Measurements from ENCODE around the gene PPP1R2.
"Not testable (repeated sequence)": the region's sequence is repeated elsewhere in the genome, so short reads cannot be mapped to it uniquely, and the experiment has no call there.

PPP1R2 gene

DNA sequence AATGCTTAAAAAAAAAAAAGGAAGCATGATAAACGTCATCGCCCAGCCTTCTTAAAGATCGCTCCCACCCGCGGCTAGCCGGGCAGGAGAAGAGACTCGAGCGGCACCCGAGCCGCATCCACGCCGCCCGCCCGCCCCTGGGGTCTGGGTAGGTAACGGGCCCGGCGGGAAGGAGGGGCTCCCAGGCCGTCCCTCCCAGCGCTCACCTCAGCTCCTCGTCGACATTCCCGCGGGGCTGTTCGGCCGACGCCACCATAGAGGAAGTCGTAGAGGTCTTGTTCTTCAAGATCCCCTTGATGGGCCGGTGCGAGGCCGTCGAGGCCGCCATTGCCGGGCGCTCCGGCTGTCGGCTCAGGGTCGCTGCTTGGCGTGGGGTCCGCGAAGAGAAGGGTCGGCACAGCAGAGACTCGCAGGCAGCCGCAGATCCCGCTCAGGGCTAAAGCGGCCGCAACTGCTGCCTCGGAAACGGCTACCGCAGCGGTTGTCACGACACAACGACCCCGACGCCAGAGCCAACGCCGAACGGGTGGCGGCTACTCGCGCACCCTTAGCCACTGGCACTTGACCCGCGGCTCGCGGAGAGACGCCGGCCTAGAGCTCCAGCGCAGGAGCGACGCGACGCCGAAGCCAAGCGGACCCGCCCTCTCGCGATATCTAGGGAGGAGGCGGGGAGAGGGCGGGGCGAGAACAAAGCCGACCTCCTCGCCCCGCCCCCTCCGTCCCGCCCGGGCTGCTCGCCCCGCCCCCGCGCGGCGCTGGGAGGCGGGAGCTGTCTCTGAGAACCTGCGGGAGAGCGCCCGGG, at the start of gene PPP1R2:
PPP1R2 (minus strand) TSS at position 628 of the 802 bp plus-strand sequence; CDS start at position 328, 300 bp downstream.
- Histone ChIP-seq H3F3A (ENCODE audit: insufficient read depth, low read length) (peaks cover 38% of the 10 kb centered on the region), H2AFZ (ENCODE audit: low read length) (peak within 1 kb of the TSS; percentile 53), H3K4me2 (ENCODE audit: low read depth, low read length) (peak within 1 kb of the TSS; percentile 85), H3K27me3 (replicated peaks; ENCODE audit: insufficient read depth, low read length) (no peaks in the 10 kb centered on the region), H3K27ac (ENCODE audit: low read length) (peak within 1 kb of the TSS; percentile 66; the same call in 1 of the 2 replicates), H3K9me3 (replicated peaks; ENCODE audit: insufficient read depth, low read length) (no peaks in the 10 kb centered on the region), H3K4me3 (ENCODE audit: low read length) (peak within 1 kb of the TSS; percentile 71), H3K9me2 (replicated peaks; ENCODE audit: insufficient read depth, low read length) (no peaks in the 10 kb centered on the region), H3K79me2 (ENCODE audit: low read length) (peaks cover 53% of the 10 kb centered on the region), H3K36me3 (replicated peaks; ENCODE audit: insufficient read depth, low read length) (no peaks in the 10 kb centered on the region), H3K9ac (ENCODE audit: low read length) (peak within 1 kb of the TSS; percentile 86), H4K20me1 (ENCODE audit: insufficient read depth, low read length) (no peaks in the 10 kb centered on the region), H3K4me1 (ENCODE audit: low read length) (peaks cover 66% of the 10 kb centered on the region)
- DNase-seq = peak; percentile 97
- TF ChIP-seq, protein P1, sequence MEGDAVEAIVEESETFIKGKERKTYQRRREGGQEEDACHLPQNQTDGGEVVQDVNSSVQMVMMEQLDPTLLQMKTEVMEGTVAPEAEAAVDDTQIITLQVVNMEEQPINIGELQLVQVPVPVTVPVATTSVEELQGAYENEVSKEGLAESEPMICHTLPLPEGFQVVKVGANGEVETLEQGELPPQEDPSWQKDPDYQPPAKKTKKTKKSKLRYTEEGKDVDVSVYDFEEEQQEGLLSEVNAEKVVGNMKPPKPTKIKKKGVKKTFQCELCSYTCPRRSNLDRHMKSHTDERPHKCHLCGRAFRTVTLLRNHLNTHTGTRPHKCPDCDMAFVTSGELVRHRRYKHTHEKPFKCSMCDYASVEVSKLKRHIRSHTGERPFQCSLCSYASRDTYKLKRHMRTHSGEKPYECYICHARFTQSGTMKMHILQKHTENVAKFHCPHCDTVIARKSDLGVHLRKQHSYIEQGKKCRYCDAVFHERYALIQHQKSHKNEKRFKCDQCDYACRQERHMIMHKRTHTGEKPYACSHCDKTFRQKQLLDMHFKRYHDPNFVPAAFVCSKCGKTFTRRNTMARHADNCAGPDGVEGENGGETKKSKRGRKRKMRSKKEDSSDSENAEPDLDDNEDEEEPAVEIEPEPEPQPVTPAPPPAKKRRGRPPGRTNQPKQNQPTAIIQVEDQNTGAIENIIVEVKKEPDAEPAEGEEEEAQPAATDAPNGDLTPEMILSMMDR (IDR thresholded peaks at IDR 0.05; ENCODE audit: low read length) = no peak
- TF ChIP-seq EZH2 (optimal IDR thresholded peaks at IDR 0.05; ENCODE audit: low read depth, low read length) (no peak), EZH2phosphoT487 (IDR thresholded peaks at IDR 0.05; ENCODE audit: low read length) (no peak)

DNA sequence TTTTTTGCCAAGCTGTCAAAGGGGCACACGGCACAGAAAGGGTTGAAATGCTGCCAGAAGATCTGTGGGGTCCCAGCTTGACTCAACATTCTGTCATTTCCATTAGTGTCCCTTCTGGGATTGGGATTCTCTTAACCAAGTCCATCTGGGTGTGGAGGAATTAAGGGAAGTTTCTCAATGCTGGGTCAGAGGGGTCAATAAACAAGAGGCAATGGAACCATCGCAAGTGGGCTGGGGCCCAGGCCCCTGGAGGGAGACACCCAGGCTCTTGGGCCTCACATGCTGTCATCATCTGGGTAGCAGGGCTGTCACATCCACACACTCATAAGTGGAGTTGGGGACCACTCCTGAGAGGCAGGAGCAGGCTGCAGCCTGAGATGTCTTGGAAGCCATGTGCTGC, 48.7 kb upstream of the PPP1R2 start:
- H3K4me2 ChIP-seq (ENCODE audit: low read depth, low read length) = no peak overlapping the region
- H3K9me3 ChIP-seq (replicated peaks; ENCODE audit: insufficient read depth, low read length) = no peaks in the 10 kb centered on the region
- no peaks in the 10 kb centered on the region for H3K79me2 ChIP-seq (ENCODE audit: low read length)
- no peak overlapping the region for H3K9ac ChIP-seq (ENCODE audit: low read length)
- peaks cover 10% of the 10 kb centered on the region for H3K4me1 ChIP-seq (ENCODE audit: low read length)
- TF ChIP-seq EZH2phosphoT487 (IDR thresholded peaks at IDR 0.05; ENCODE audit: low read length) (no peak), EZH2 (optimal IDR thresholded peaks at IDR 0.05; ENCODE audit: low read depth, low read length) (no peak)
- TF ChIP-seq, protein P1 (IDR thresholded peaks at IDR 0.05; ENCODE audit: low read length) = no peak
- H3F3A ChIP-seq (ENCODE audit: insufficient read depth, low read length) = peaks cover 7% of the 10 kb centered on the region
- no peak overlapping the region for H3K27ac ChIP-seq (ENCODE audit: low read length)
- no peak overlapping the region for H3K4me3 ChIP-seq (ENCODE audit: low read length)
- H4K20me1 ChIP-seq (ENCODE audit: insufficient read depth, low read length) = no peaks in the 10 kb centered on the region
- no peaks in the 10 kb centered on the region for H3K9me2 ChIP-seq (replicated peaks; ENCODE audit: insufficient read depth, low read length)
- no peaks in the 10 kb centered on the region for H3K36me3 ChIP-seq (replicated peaks; ENCODE audit: insufficient read depth, low read length)
- peaks cover 22% of the 10 kb centered on the region for H3K27me3 ChIP-seq (replicated peaks; ENCODE audit: insufficient read depth, low read length)
- no peak for DNase-seq
- H2AFZ ChIP-seq (ENCODE audit: low read length) = no peak overlapping the region

DNA sequence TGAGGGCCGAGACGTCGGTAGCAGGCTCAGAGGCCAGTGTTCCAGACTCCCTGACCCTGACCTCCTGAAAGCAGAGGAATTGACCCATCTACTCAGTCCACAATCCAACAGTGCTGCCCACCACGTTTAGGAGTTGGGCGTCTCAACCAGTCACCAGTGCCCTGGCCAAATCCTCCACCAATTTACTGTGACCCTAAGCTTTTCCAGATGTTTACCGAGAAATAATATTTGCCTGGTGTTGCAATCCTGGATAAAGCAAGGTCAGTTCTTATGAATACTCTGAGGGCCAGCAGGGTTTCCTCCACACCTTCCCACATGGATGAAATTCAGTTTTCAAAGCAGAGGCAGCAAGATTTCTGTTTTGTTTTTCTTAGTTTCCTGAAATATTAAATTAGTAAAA, 48.1 kb upstream of the PPP1R2 start:
- no peaks in the 10 kb centered on the region for H3K9me3 ChIP-seq (replicated peaks; ENCODE audit: insufficient read depth, low read length)
- no peak overlapping the region for H3K4me3 ChIP-seq (ENCODE audit: low read length)
- H3F3A ChIP-seq (ENCODE audit: insufficient read depth, low read length) = peaks cover 13% of the 10 kb centered on the region
- TF ChIP-seq EZH2phosphoT487 (IDR thresholded peaks at IDR 0.05; ENCODE audit: low read length) (no peak), EZH2 (optimal IDR thresholded peaks at IDR 0.05; ENCODE audit: low read depth, low read length) (no peak)
- TF ChIP-seq, protein P1 (IDR thresholded peaks at IDR 0.05; ENCODE audit: low read length) = no peak
- no peaks in the 10 kb centered on the region for H4K20me1 ChIP-seq (ENCODE audit: insufficient read depth, low read length)
- H3K9ac ChIP-seq (ENCODE audit: low read length) = no peak overlapping the region
- H3K27me3 ChIP-seq (replicated peaks; ENCODE audit: insufficient read depth, low read length) = peaks cover 22% of the 10 kb centered on the region
- no peak overlapping the region for H2AFZ ChIP-seq (ENCODE audit: low read length)
- no peaks in the 10 kb centered on the region for H3K36me3 ChIP-seq (replicated peaks; ENCODE audit: insufficient read depth, low read length)
- H3K4me1 ChIP-seq (ENCODE audit: low read length) = peaks cover 10% of the 10 kb centered on the region
- no peak overlapping the region for H3K27ac ChIP-seq (ENCODE audit: low read length)
- no peaks in the 10 kb centered on the region for H3K9me2 ChIP-seq (replicated peaks; ENCODE audit: insufficient read depth, low read length)
- no peaks in the 10 kb centered on the region for H3K79me2 ChIP-seq (ENCODE audit: low read length)
- no peak for DNase-seq
- no peak overlapping the region for H3K4me2 ChIP-seq (ENCODE audit: low read depth, low read length)

DNA sequence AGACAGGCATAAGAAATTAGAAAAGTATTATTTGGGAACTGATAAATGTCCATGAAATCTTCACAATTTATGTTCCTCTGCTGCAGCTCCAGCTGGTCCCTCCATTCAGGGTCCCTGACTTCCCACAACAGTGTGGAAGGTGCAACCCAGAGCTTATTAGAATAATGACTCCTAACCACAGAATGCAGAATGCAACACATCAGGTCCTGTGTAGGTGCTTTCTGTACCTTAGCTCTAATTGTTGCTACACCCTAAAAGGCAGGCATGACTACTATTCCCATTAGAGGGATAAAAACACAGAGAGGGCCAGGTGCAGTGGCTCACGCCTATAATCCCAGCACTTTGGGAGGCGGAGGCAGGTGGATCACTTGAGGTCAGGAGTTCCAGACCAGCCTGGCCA, 47.3 kb upstream of the PPP1R2 start:
- not testable (repeated sequence) for H3K9ac ChIP-seq (ENCODE audit: low read length); H3K27ac ChIP-seq (ENCODE audit: low read length); H3K79me2 ChIP-seq (ENCODE audit: low read length); H3K9me3 ChIP-seq (replicated peaks; ENCODE audit: insufficient read depth, low read length); H3K36me3 ChIP-seq (replicated peaks; ENCODE audit: insufficient read depth, low read length); H3K4me2 ChIP-seq (ENCODE audit: low read depth, low read length); H4K20me1 ChIP-seq (ENCODE audit: insufficient read depth, low read length); H3K4me1 ChIP-seq (ENCODE audit: low read length); H2AFZ ChIP-seq (ENCODE audit: low read length); H3K9me2 ChIP-seq (replicated peaks; ENCODE audit: insufficient read depth, low read length); H3K4me3 ChIP-seq (ENCODE audit: low read length); DNase-seq
- Histone ChIP-seq H3F3A (ENCODE audit: insufficient read depth, low read length) (peaks cover 13% of the 10 kb centered on the region), H3K27me3 (replicated peaks; ENCODE audit: insufficient read depth, low read length) (peaks cover 28% of the 10 kb centered on the region)

DNA sequence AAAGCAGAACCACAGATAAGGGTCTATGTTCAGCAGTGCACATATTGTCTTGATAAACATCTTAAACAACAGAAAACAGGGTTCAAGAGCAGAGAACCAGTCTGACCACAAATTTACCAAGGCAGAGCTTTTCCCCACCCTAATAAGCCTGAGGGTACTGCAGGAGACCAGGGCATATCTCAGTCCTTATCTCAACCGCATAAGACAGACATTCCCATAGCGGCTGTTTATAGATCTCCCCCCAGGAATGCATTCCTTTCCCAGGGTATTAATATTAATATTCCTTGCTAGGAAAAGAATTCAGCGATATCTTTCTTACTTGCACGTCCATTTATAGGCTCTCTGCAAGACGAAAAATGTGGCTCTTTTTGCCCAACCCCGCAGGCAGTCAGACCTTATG, 46.7 kb upstream of the PPP1R2 start:
- not testable (repeated sequence) for H3K27ac ChIP-seq (ENCODE audit: low read length); H3K36me3 ChIP-seq (replicated peaks; ENCODE audit: insufficient read depth, low read length); DNase-seq; H3K4me2 ChIP-seq (ENCODE audit: low read depth, low read length); H3K4me3 ChIP-seq (ENCODE audit: low read length); H3K79me2 ChIP-seq (ENCODE audit: low read length); H3K9me3 ChIP-seq (replicated peaks; ENCODE audit: insufficient read depth, low read length); H3K9ac ChIP-seq (ENCODE audit: low read length); H3K4me1 ChIP-seq (ENCODE audit: low read length); H4K20me1 ChIP-seq (ENCODE audit: insufficient read depth, low read length); H2AFZ ChIP-seq (ENCODE audit: low read length); H3K9me2 ChIP-seq (replicated peaks; ENCODE audit: insufficient read depth, low read length)
- Histone ChIP-seq H3F3A (ENCODE audit: insufficient read depth, low read length) (peaks cover 13% of the 10 kb centered on the region), H3K27me3 (replicated peaks; ENCODE audit: insufficient read depth, low read length) (peaks cover 34% of the 10 kb centered on the region)

All from MM.1S (cell line).